ENCODE measurements around the gene FOSL1. TPM values are rescaled to one million over a fixed set of nuclear protein-coding genes. Genes with fewer than 3 reads are reported as not detected.
"Not testable (repeated sequence)": the region's sequence is repeated elsewhere in the genome, so short reads cannot be mapped to it uniquely, and the experiment has no call there.

The FOSL1 gene
- total RNA-seq, 1 experiment from 2014 or later, result 186 TPM

GRCh38 chr11:65849366-65849765, 50.8 kb downstream of the FOSL1 start:
- H3K4me1 ChIP-seq (ENCODE audit: control insufficient read depth, insufficient read depth, low read length), result peaks cover 16% of the 10 kb centered on the region
- intact Hi-C loops (cut with micrococcal nuclease; ENCODE audit: unreplicated experiment) (no loop called here), in situ Hi-C loops (cut with HindIII; ENCODE audit: low pct_unique_long_range_greater_than_20kb, low sequenced_read_pairs) (no loop called here)
- DNase-seq (ENCODE audit: low read depth, low spot score), result no peak
- ATAC-seq, result no peak
- H3K4me3 ChIP-seq (ENCODE audit: low read depth in 2 of 2, low read length in 2 of 2), result no peak overlapping the region
- H3K36me3 ChIP-seq (ENCODE audit: control insufficient read depth, insufficient read depth, low read length), result peaks cover 6% of the 10 kb centered on the region
- ChIA-PET POLR2A (interaction anchor here (1.4 kb wide), 1 partner anchor 10 kb away, joined by 3 read pairs; no protein-coding TSS in a partner anchor), CTCF (interaction anchor here (0.6 kb wide), 1 partner anchor 11 kb away, joined by 3 read pairs; the partner anchor contains the start of gene MUS81)
- TF ChIP-seq SIN3A (IDR thresholded peaks at IDR 0.05; ENCODE audit: borderline replicate concordance, insufficient read depth, low read depth, low read length) (no peak), CTCF (IDR thresholded peaks at IDR 0.05) (no peak), REST (IDR thresholded peaks at IDR 0.05; ENCODE audit: insufficient read depth in 1 of 2, low read depth in 2 of 2, low read length in 1 of 2) (no peak), POLR2AphosphoS5 (IDR thresholded peaks at IDR 0.05; ENCODE audit: low read depth, low read length) (no peak), TCF7L2 (IDR thresholded peaks at IDR 0.05; ENCODE audit: low read depth, low read length) (no peak)
- no TSS peak for BruUV-seq (replicated peaks)
- no peaks in the 10 kb centered on the region for H3K27me3 ChIP-seq (ENCODE audit: control insufficient read depth, insufficient read depth, low read length)
- no peaks in the 10 kb centered on the region for H3K9me3 ChIP-seq (ENCODE audit: control insufficient read depth, insufficient read depth, low read depth, low read length)
- no peak overlapping the region for H3K27ac ChIP-seq (ENCODE audit: low read length)

GRCh38 chr11:65848693-65849092, 51.5 kb downstream of the FOSL1 start:
- POLR2A ChIA-PET, result interaction anchor here (0.6 kb wide), 3 partner anchors 104 to 310 kb away, joined by 3 to 5 read pairs (median 4); no protein-coding TSS in a partner anchor
- DNase-seq (ENCODE audit: low read depth, low spot score); H3K9me3 ChIP-seq (ENCODE audit: control insufficient read depth, insufficient read depth, low read depth, low read length); H3K4me3 ChIP-seq (ENCODE audit: low read depth in 2 of 2, low read length in 2 of 2); ATAC-seq; BruUV-seq (replicated peaks); H3K4me1 ChIP-seq (ENCODE audit: control insufficient read depth, insufficient read depth, low read length); in situ Hi-C loops (cut with HindIII; ENCODE audit: low pct_unique_long_range_greater_than_20kb, low sequenced_read_pairs); CTCF ChIA-PET; H3K36me3 ChIP-seq (ENCODE audit: control insufficient read depth, insufficient read depth, low read length); intact Hi-C loops (cut with micrococcal nuclease; ENCODE audit: unreplicated experiment); H3K27me3 ChIP-seq (ENCODE audit: control insufficient read depth, insufficient read depth, low read length); H3K27ac ChIP-seq (ENCODE audit: low read length): not testable (repeated sequence)

- POLR2A ChIA-PET, result interaction anchor here (0.6 kb wide), 1 partner anchor 153 kb away, joined by 8 read pairs; no protein-coding TSS in a partner anchor
- CTCF ChIA-PET, result no interaction called here
- no peak for TF ChIP-seq POLR2AphosphoS5 (IDR thresholded peaks at IDR 0.05; ENCODE audit: low read depth, low read length)
- TF ChIP-seq CTCF (IDR thresholded peaks at IDR 0.05), result no peak
- no peak for TF ChIP-seq REST (IDR thresholded peaks at IDR 0.05; ENCODE audit: insufficient read depth in 1 of 2, low read depth in 2 of 2, low read length in 1 of 2)
- TF ChIP-seq TCF7L2 (IDR thresholded peaks at IDR 0.05; ENCODE audit: low read depth, low read length), result no peak
- TF ChIP-seq SIN3A (IDR thresholded peaks at IDR 0.05; ENCODE audit: borderline replicate concordance, insufficient read depth, low read depth, low read length), result no peak
- no peak for DNase-seq (ENCODE audit: low read depth, low spot score)
- Histone ChIP-seq H3K4me1 (ENCODE audit: control insufficient read depth, insufficient read depth, low read length) (peaks cover 4% of the 10 kb centered on the region; the same call in 1 of the 2 replicates), H3K27ac (ENCODE audit: low read length) (no peak overlapping the region), H3K9me3 (ENCODE audit: control insufficient read depth, insufficient read depth, low read depth, low read length) (no peaks in the 10 kb centered on the region), H3K36me3 (ENCODE audit: control insufficient read depth, insufficient read depth, low read length) (no peaks in the 10 kb centered on the region; the same call in 1 of the 2 replicates), H3K27me3 (ENCODE audit: control insufficient read depth, insufficient read depth, low read length) (no peaks in the 10 kb centered on the region), H3K4me3 (ENCODE audit: low read depth in 2 of 2, low read length in 2 of 2) (no peak overlapping the region)
- ATAC-seq, result no peak
- in situ Hi-C loops (cut with HindIII; ENCODE audit: low pct_unique_long_range_greater_than_20kb, low sequenced_read_pairs) (no loop called here), intact Hi-C loops (cut with micrococcal nuclease; ENCODE audit: unreplicated experiment) (no loop called here)
- BruUV-seq (replicated peaks), result no TSS peak
Observed at GRCh38 chr11:65847746-65848145, 52.4 kb downstream of the FOSL1 start.
